Testis (tissue), 3 donors: ENCODE measurements around the gene C16orf82. TPM values are rescaled to one million over a fixed set of nuclear protein-coding genes. Genes with fewer than 3 reads are reported as not detected.

Experiments
- DNase-seq: peaks from one replicate; pipeline ENCODE4 v3.0.0-alpha.2; 2019
- H3K27ac ChIP-seq, 2 donors: fragments of 200-600 bp; sonication (generic); one replicate each; pipeline ENCODE4 v1.5.1; 2019
- H3K27me3 ChIP-seq: fragments of 200-600 bp; sonication (generic); one replicate; pipeline ENCODE4 v1.5.1; 2019
- H3K36me3 ChIP-seq: fragments of 200-600 bp; sonication (generic); one replicate; pipeline ENCODE4 v1.5.1; 2017; ENCODE audit warnings: low read depth; ENCODE audit errors: missing control alignments
- H3K4me1 ChIP-seq: fragments of 200-600 bp; sonication (generic); one replicate; pipeline ENCODE4 v1.5.1; 2019
- H3K4me3 ChIP-seq, 2 donors: fragments of 200-600 bp; sonication (generic); one replicate each; pipeline ENCODE4 v1.5.1; 2017 to 2019
- H3K9me3 ChIP-seq: fragments of 200-600 bp; sonication (generic); one replicate; pipeline ENCODE4 v1.5.1; 2017
- CTCF ChIP-seq, 3 experiments: fragments of 450-650 bp in 2 of 3; fragments of 200-600 bp in 1 of 3; sonication (generic) in 1 of 3; IDR thresholded peaks; one replicate each; pipeline ENCODE4 v1.5.1; 2016 to 2019; ENCODE audit warnings: antibody characterized with exemption in 3 of 3, mild to moderate bottlenecking in 2 of 3, moderate library complexity in 1 of 3
- POLR2A ChIP-seq: fragments of 450-650 bp; IDR thresholded peaks from one replicate; pipeline ENCODE4 v1.6.1; 2017; ENCODE audit warnings: antibody characterized with exemption, mild to moderate bottlenecking, moderate library complexity
- WGBS, 2 donors: methylation state at CpG; one replicate each; pipeline ENCODE4 v1.1.5; 2018; 5-methylcytosine and 5-hydroxymethylcytosine counted together
- intact Hi-C: fragments of 100-400 bp; cut with DNase I; formaldehyde crosslinking; loops from one replicate; pipeline ENCODE4 v1.15.1; 2023; ENCODE audit warnings: low total_unique reads
- polyA plus RNA-seq: library from polyadenylated mRNA; stranded (reverse); fragments of 350-450 nt; fragmentation: Illumina TruSeq; extraction: RNeasy Lipid Tissue Mini Kit (QIAGEN cat#74804); gene quantifications from one replicate; pipeline ENCODE4 v1.2.3, GENCODE V29; 2014; ENCODE audit warnings: low read depth, low replicate concordance; ENCODE audit not compliant: insufficient read depth
- total RNA-seq, 2 donors: library from RNA; depleted of rRNA; stranded (reverse); fragments of >200 nt; gene quantifications; one replicate each; pipeline ENCODE4 v1.2.3, GENCODE V29; 2016

Gene C16orf82
- total and polyA plus RNA-seq, 3 donors from 2014 or later, result 133 to 446 (median 364) TPM

GRCh38 chr16:27046958-27047518, 19.7 kb upstream of the C16orf82 start:
- TF ChIP-seq POLR2A, result no peak
- no peak for TF ChIP-seq CTCF (IDR thresholded peaks at IDR 0.05)
- Histone ChIP-seq H3K27ac (no peak overlapping the region), H3K27me3 (no peaks in the 10 kb centered on the region), H3K9me3 (no peaks in the 10 kb centered on the region), H3K36me3 (no peaks in the 10 kb centered on the region), H3K4me3 (no peak overlapping the region), H3K4me1 (no peaks in the 10 kb centered on the region)
- DNase-seq, result no peak
- intact Hi-C loops, result no loop called here

GRCh38 chr16:27048316-27048715, 18.4 kb upstream of the C16orf82 start:
- intact Hi-C loops, result no loop called here
- Histone ChIP-seq H3K4me3 (no peak overlapping the region), H3K9me3 (no peaks in the 10 kb centered on the region), H3K4me1 (no peaks in the 10 kb centered on the region), H3K27me3 (no peaks in the 10 kb centered on the region), H3K36me3 (no peaks in the 10 kb centered on the region), H3K27ac (no peak overlapping the region)
- TF ChIP-seq POLR2A, result no peak
- no peak for TF ChIP-seq CTCF (IDR thresholded peaks at IDR 0.05)
- WGBS, 2 donors, result 87 to 88% methylated on average over 7 of the region's 7 CpGs
- no peak for DNase-seq

- intact Hi-C loops, result no loop called here
- H3K4me1 ChIP-seq, result no peaks in the 10 kb centered on the region
- DNase-seq, result no peak
- H3K36me3 ChIP-seq, result no peaks in the 10 kb centered on the region
- no peaks in the 10 kb centered on the region for H3K27me3 ChIP-seq
- H3K4me3 ChIP-seq, result no peak overlapping the region
- H3K27ac ChIP-seq, result no peak overlapping the region
- no peaks in the 10 kb centered on the region for H3K9me3 ChIP-seq
- TF ChIP-seq POLR2A (no peak), CTCF (IDR thresholded peaks at IDR 0.05) (no peak)
- WGBS, 2 donors, result 81 to 83% methylated on average over 5 of the region's 5 CpGs
Measured at GRCh38 chr16:27049117-27049516, 17.6 kb upstream of the C16orf82 start.

GRCh38 chr16:27052007-27052406, 14.7 kb upstream of the C16orf82 start:
- no peaks in the 10 kb centered on the region for H3K27me3 ChIP-seq
- WGBS, 2 donors, result 66 to 70% methylated on average over 16 of the region's 16 CpGs
- intact Hi-C loops, result no loop called here
- no peak for TF ChIP-seq CTCF (IDR thresholded peaks at IDR 0.05)
- TF ChIP-seq POLR2A, result no peak
- no peak overlapping the region for H3K4me3 ChIP-seq
- H3K27ac ChIP-seq, result no peak overlapping the region
- no peaks in the 10 kb centered on the region for H3K4me1 ChIP-seq
- H3K36me3 ChIP-seq, result no peaks in the 10 kb centered on the region
- no peaks in the 10 kb centered on the region for H3K9me3 ChIP-seq
- DNase-seq, result no peak

GRCh38 chr16:27053996-27054395, 12.7 kb upstream of the C16orf82 start:
- Histone ChIP-seq H3K4me1 (no peaks in the 10 kb centered on the region), H3K27me3 (no peaks in the 10 kb centered on the region), H3K36me3 (no peaks in the 10 kb centered on the region), H3K9me3 (no peaks in the 10 kb centered on the region), H3K27ac (no peak overlapping the region), H3K4me3 (no peak overlapping the region)
- 89 to 97% methylated on average over 3 of the region's 3 CpGs for WGBS, 2 donors
- intact Hi-C loops, result no loop called here
- DNase-seq, result no peak
- no peak for TF ChIP-seq CTCF (IDR thresholded peaks at IDR 0.05)
- TF ChIP-seq POLR2A, result no peak
